ENCODE results near the gene CXCL8. TPM values are rescaled to one million over a fixed set of nuclear protein-coding genes. Genes with fewer than 3 reads are reported as not detected.

The CXCL8 gene
- total and polyA plus RNA-seq, 4 experiments from 2014 or later = 0.25 to 4.6 (median 3.8) TPM; not detected in 1

GRCh38 chr4:73707918-73708577, 32.3 kb upstream of the CXCL8 start:
- Histone ChIP-seq H3K4me3 (ENCODE audit: low read length in 2 of 2) (no peak overlapping the region), H3K27me3 (ENCODE audit: insufficient read depth, low read length) (no peaks in the 10 kb centered on the region), H3K36me3 (ENCODE audit: insufficient read depth, low read length) (no peaks in the 10 kb centered on the region), H3K9me3 (ENCODE audit: control insufficient read depth in 1 of 2, low read length in 2 of 2) (no peaks in the 10 kb centered on the region), H3K27ac (ENCODE audit: low read depth, low read length) (no peak overlapping the region), H3K4me1 (ENCODE audit: insufficient read depth, low read length) (no peaks in the 10 kb centered on the region)
- DNase-seq = no peak
- Mint-ChIP-seq H3K36me3 (no peaks in the 10 kb centered on the region), H3K4me3 (no peak overlapping the region), H3K27ac (no peak overlapping the region), H3K4me1 (peaks cover 0 to 2% (median 0%) of the 10 kb centered on the region in 4 donors), H3K27me3 (no peaks in the 10 kb centered on the region), H3K9me3 (peaks cover 0 to 3% (median 0%) of the 10 kb centered on the region in 8 donors)
- ChIA-PET CTCF (ENCODE audit: partially characterized antibody) (no interaction called here), POLR2A (ENCODE audit: partially characterized antibody) (no interaction called here)
- intact Hi-C loops (cut with micrococcal nuclease) = no loop called here

DNA sequence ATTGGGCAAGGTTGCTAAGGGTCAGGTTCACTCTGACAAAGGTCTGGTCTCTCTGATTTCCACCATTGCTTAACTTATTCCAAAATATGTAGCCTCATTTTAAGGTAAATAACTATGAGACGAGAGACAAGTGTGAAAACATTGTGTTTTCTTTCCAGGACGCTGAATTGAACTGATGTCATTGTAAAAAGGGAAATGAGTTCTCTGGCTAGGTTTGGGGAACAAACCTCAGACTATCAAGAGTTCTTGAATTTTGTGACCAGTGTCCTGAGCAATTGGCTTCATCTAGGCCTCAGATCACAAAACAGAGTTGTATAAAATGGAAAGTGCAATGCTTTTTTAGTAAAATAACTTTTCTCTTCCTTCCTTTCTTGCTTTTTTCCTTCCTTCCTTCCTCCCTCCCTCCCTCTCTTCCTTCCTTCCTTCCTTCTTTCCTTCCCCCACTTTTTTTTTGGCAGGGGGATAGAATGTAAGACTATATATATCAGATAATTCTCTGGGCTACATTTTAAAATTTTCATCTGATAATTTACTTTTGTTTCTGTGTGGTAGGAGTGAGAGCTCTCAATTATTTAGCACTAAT, 30.8 kb upstream of the CXCL8 start:
- intact Hi-C loops (cut with micrococcal nuclease) = no loop called here
- Mint-ChIP-seq H3K36me3 (no peaks in the 10 kb centered on the region), H3K4me1 (peaks cover 0 to 2% (median 0%) of the 10 kb centered on the region in 4 donors), H3K27ac (no peak overlapping the region), H3K4me3 (no peak overlapping the region), H3K27me3 (no peaks in the 10 kb centered on the region), H3K9me3 (peaks cover 0 to 3% (median 0%) of the 10 kb centered on the region in 8 donors)
- DNase-seq = no peak
- Histone ChIP-seq H3K36me3 (ENCODE audit: insufficient read depth, low read length) (no peaks in the 10 kb centered on the region), H3K27ac (ENCODE audit: low read depth, low read length) (no peak overlapping the region), H3K9me3 (ENCODE audit: control insufficient read depth in 1 of 2, low read length in 2 of 2) (no peaks in the 10 kb centered on the region), H3K4me3 (ENCODE audit: low read length in 2 of 2) (no peak overlapping the region), H3K27me3 (ENCODE audit: insufficient read depth, low read length) (no peaks in the 10 kb centered on the region), H3K4me1 (ENCODE audit: insufficient read depth, low read length) (no peaks in the 10 kb centered on the region)
- ChIA-PET CTCF (ENCODE audit: partially characterized antibody) (no interaction called here), POLR2A (ENCODE audit: partially characterized antibody) (no interaction called here)

DNA sequence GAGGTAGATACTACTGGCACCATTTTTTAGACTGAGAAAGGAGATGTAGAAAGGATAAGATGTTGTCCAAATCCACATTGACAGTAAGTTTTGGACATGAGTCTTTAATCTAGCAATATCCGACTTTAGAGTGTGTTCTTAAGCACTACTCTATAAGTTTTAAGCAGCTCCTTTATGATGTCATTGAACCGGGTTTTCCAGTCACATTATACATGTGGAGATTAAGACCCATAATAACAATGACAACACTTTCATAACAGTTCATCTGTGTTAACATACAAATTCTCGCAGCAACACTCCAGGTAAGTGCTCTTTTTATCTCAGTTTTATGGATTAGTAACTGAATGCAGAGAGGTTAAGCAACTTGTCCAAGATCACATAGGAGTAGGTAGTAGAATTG, 30.3 kb upstream of the CXCL8 start:
- peaks cover 0 to 3% (median 0%) of the 10 kb centered on the region in 8 donors for H3K9me3 Mint-ChIP-seq
- DNase-seq = no peak
- no peaks in the 10 kb centered on the region for H3K9me3 ChIP-seq (ENCODE audit: control insufficient read depth in 1 of 2, low read length in 2 of 2)

DNA sequence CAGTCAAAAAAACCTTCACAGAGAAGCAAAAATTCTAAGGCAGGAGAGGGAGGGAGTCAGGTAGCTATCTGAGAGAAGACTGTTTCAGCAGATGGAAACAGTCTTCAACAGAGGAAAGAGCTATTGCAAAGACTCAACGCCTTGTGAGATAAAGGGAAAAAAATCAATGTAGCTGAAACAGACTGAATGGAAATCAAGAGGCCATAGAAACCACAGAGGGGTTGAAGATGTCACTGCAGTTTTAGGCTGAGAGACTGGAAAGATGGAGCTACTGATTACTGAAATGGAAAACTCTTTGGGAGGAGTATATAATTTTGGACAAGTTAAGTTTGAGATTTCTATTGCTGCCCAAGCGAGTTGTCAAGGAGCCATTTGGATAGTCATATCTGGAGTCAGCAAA, 28.4 kb upstream of the CXCL8 start:
- H3K36me3 ChIP-seq (ENCODE audit: insufficient read depth, low read length) = no peaks in the 10 kb centered on the region
- ChIA-PET CTCF (ENCODE audit: partially characterized antibody) (no interaction called here), POLR2A (ENCODE audit: partially characterized antibody) (no interaction called here)
- Mint-ChIP-seq H3K27ac (no peak overlapping the region), H3K9me3 (peaks cover 0 to 1% (median 0%) of the 10 kb centered on the region in 8 donors), H3K4me3 (no peak overlapping the region), H3K36me3 (no peaks in the 10 kb centered on the region), H3K4me1 (peaks cover 0 to 2% (median 0%) of the 10 kb centered on the region in 4 donors), H3K27me3 (no peaks in the 10 kb centered on the region)
- no peak overlapping the region for H3K27ac ChIP-seq (ENCODE audit: low read depth, low read length)
- no peak for DNase-seq
- H3K9me3 ChIP-seq (ENCODE audit: control insufficient read depth in 1 of 2, low read length in 2 of 2) = no peaks in the 10 kb centered on the region
- H3K4me3 ChIP-seq (ENCODE audit: low read length in 2 of 2) = no peak overlapping the region
- no peaks in the 10 kb centered on the region for H3K4me1 ChIP-seq (ENCODE audit: insufficient read depth, low read length)
- no peaks in the 10 kb centered on the region for H3K27me3 ChIP-seq (ENCODE audit: insufficient read depth, low read length)
- intact Hi-C loops (cut with micrococcal nuclease) = no loop called here

More for the DNA sequence above, 30.3 kb upstream of the CXCL8 start:
- intact Hi-C loops (cut with micrococcal nuclease) = no loop called here
- Histone ChIP-seq H3K36me3 (ENCODE audit: insufficient read depth, low read length) (no peaks in the 10 kb centered on the region), H3K4me1 (ENCODE audit: insufficient read depth, low read length) (no peaks in the 10 kb centered on the region), H3K4me3 (ENCODE audit: low read length in 2 of 2) (no peak overlapping the region), H3K27me3 (ENCODE audit: insufficient read depth, low read length) (no peaks in the 10 kb centered on the region), H3K27ac (ENCODE audit: low read depth, low read length) (no peak overlapping the region)
- H3K27ac Mint-ChIP-seq = no peak overlapping the region
- H3K36me3 Mint-ChIP-seq = no peaks in the 10 kb centered on the region
- peaks cover 0 to 2% (median 0%) of the 10 kb centered on the region in 4 donors for H3K4me1 Mint-ChIP-seq
- CTCF ChIA-PET (ENCODE audit: partially characterized antibody) = no interaction called here
- POLR2A ChIA-PET (ENCODE audit: partially characterized antibody) = no interaction called here
- H3K4me3 Mint-ChIP-seq = no peak overlapping the region
- H3K27me3 Mint-ChIP-seq = no peaks in the 10 kb centered on the region

DNA sequence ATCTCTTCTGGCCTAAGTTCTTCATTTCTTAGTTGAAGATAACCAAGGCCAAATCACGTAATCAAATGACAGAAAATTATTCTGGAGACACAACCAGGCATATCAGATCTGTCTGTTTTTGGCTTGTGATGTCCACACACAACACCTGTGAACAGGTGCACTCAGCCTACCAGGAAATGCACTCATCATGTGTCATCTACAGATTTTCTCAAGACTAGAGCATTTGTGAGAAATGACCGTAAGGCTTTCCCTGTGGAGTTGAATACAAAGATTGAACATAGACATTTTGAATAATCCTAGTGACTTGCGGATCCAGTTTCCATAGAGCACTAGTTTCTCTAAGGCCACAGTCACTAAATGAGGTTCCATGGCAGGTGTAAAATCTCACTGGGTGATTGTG, 26.7 kb upstream of the CXCL8 start:
- ChIA-PET CTCF (ENCODE audit: partially characterized antibody) (no interaction called here), POLR2A (ENCODE audit: partially characterized antibody) (no interaction called here)
- H3K4me1 Mint-ChIP-seq = peaks cover 0 to 2% (median 0%) of the 10 kb centered on the region in 4 donors
- intact Hi-C loops (cut with micrococcal nuclease) = no loop called here
- no peaks in the 10 kb centered on the region for H3K36me3 Mint-ChIP-seq
- no peaks in the 10 kb centered on the region for H3K27me3 Mint-ChIP-seq
- H3K36me3 ChIP-seq (ENCODE audit: insufficient read depth, low read length) = no peaks in the 10 kb centered on the region
- no peak overlapping the region for H3K27ac ChIP-seq (ENCODE audit: low read depth, low read length)
- H3K27ac Mint-ChIP-seq = no peak overlapping the region
- no peaks in the 10 kb centered on the region for H3K9me3 ChIP-seq (ENCODE audit: control insufficient read depth in 1 of 2, low read length in 2 of 2)
- no peaks in the 10 kb centered on the region for H3K27me3 ChIP-seq (ENCODE audit: insufficient read depth, low read length)
- no peak overlapping the region for H3K4me3 ChIP-seq (ENCODE audit: low read length in 2 of 2)
- H3K4me3 Mint-ChIP-seq = no peak overlapping the region
- no peaks in the 10 kb centered on the region for H3K9me3 Mint-ChIP-seq
- no peak for DNase-seq
- H3K4me1 ChIP-seq (ENCODE audit: insufficient read depth, low read length) = no peaks in the 10 kb centered on the region

DNA sequence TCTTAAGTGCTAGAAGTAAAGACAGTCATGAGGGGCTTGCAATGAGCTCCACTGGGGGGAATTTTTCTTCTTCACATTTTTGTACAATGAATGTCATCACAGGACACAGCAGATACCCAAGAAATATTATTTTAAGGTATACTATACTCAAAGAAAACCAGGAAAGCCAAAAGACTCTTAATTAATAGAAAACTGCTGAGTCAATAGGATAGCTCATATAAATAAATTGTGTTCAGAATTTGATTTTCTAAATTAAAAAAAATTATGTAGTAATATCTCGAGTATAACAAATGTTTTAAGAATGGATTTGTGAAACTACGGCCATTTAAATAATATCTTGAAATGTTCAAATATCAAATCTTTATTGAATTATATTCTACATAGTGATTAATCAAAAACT, 25.7 kb upstream of the CXCL8 start:
- no peak overlapping the region for H3K4me3 ChIP-seq (ENCODE audit: low read length in 2 of 2)
- no peak overlapping the region for H3K27ac ChIP-seq (ENCODE audit: low read depth, low read length)
- intact Hi-C loops (cut with micrococcal nuclease) = no loop called here
- DNase-seq = no peak
- H3K4me1 ChIP-seq (ENCODE audit: insufficient read depth, low read length) = no peaks in the 10 kb centered on the region
- Mint-ChIP-seq H3K36me3 (no peaks in the 10 kb centered on the region), H3K27me3 (no peaks in the 10 kb centered on the region), H3K4me1 (peaks cover 0 to 2% (median 0%) of the 10 kb centered on the region in 4 donors), H3K9me3 (no peaks in the 10 kb centered on the region), H3K27ac (no peak overlapping the region), H3K4me3 (no peak overlapping the region)
- POLR2A ChIA-PET (ENCODE audit: partially characterized antibody) = no interaction called here
- CTCF ChIA-PET (ENCODE audit: partially characterized antibody) = no interaction called here
- H3K36me3 ChIP-seq (ENCODE audit: insufficient read depth, low read length) = no peaks in the 10 kb centered on the region
- no peaks in the 10 kb centered on the region for H3K9me3 ChIP-seq (ENCODE audit: control insufficient read depth in 1 of 2, low read length in 2 of 2)
- H3K27me3 ChIP-seq (ENCODE audit: insufficient read depth, low read length) = no peaks in the 10 kb centered on the region

DNA sequence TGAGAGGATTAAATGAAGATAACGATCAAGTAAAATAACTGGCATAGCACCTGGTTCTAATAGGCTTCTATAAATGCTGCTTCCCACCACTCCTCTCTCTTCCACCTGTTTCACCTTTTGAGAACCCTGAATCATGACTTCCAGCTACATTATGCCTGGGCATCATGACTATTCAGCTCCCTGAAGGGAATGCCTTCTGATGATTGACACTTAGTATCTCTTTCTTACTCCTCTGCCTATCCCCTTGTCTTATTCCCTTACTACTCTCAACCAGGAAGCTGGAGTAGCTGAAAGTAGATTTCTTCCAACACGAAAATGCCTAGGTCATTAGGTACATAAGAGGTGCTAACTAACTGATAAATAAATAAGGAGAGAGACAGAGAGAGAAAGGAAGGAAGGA, 24.7 kb upstream of the CXCL8 start:
- Mint-ChIP-seq H3K27ac (no peak overlapping the region), H3K36me3 (no peaks in the 10 kb centered on the region), H3K27me3 (no peaks in the 10 kb centered on the region), H3K4me1 (peaks cover 0 to 2% (median 0%) of the 10 kb centered on the region in 4 donors), H3K9me3 (peaks cover 0 to 2% (median 0%) of the 10 kb centered on the region in 8 donors), H3K4me3 (no peak overlapping the region)
- DNase-seq = no peak
- H3K27me3 ChIP-seq (ENCODE audit: insufficient read depth, low read length) = no peaks in the 10 kb centered on the region
- intact Hi-C loops (cut with micrococcal nuclease) = no loop called here
- H3K36me3 ChIP-seq (ENCODE audit: insufficient read depth, low read length) = no peaks in the 10 kb centered on the region
- CTCF ChIA-PET (ENCODE audit: partially characterized antibody) = interaction anchor here (0.6 to 1.1 kb wide), 2 partner anchors 11 to 62 kb away, joined by 3 to 5 read pairs; no protein-coding TSS in a partner anchor
- no peak overlapping the region for H3K27ac ChIP-seq (ENCODE audit: low read depth, low read length)
- no peaks in the 10 kb centered on the region for H3K9me3 ChIP-seq (ENCODE audit: control insufficient read depth in 1 of 2, low read length in 2 of 2)
- POLR2A ChIA-PET (ENCODE audit: partially characterized antibody) = no interaction called here
- H3K4me3 ChIP-seq (ENCODE audit: low read length in 2 of 2) = no peak overlapping the region
- H3K4me1 ChIP-seq (ENCODE audit: insufficient read depth, low read length) = no peaks in the 10 kb centered on the region
